Right lobe of liver (tissue), 6 donors: ENCODE data around the gene AKNA. TPM values are rescaled to one million over a fixed set of nuclear protein-coding genes. Genes with fewer than 3 reads are reported as not detected.

Source experiments
- ATAC-seq, 4 donors: fragments of 200-7000 bp; cut with Tn5 transposase; one replicate each; pipeline ENCODE4 v1.9.1; 2020; ENCODE audit warnings: mild to moderate bottlenecking in 4 of 4, moderate library complexity in 4 of 4
- DNase-seq, 3 donors: peaks; one replicate each; pipeline ENCODE4 v3.0.0-alpha.2; 2020
- H3K27ac ChIP-seq, 3 donors: fragments of 200-600 bp; one replicate each; pipeline ENCODE4 v1.8.0; 2022
- H3K27me3 ChIP-seq, 2 donors: fragments of 200-600 bp; one replicate each; pipeline ENCODE4 v1.8.0; 2022
- H3K36me3 ChIP-seq, 4 donors: fragments of 200-600 bp; sonication (generic) in 1 of 4; one replicate each; pipeline versions ENCODE4 v1.5.1 to v1.8.0; 2017 to 2022; ENCODE audit warnings: control low read depth in 1 of 4
- H3K4me1 ChIP-seq, 4 donors: fragments of 200-600 bp; sonication (generic) in 1 of 4; one replicate each; pipeline versions ENCODE4 v1.5.1 to v1.8.0; 2017 to 2022; ENCODE audit warnings: control low read depth in 1 of 4
- H3K4me3 ChIP-seq, 3 donors: fragments of 200-600 bp; one replicate each; pipeline ENCODE4 v1.8.0; 2022
- H3K9me3 ChIP-seq, 4 donors: fragments of 200-600 bp; sonication (generic) in 1 of 4; one replicate each; pipeline versions ENCODE4 v1.5.1 to v1.8.0; 2017 to 2022; ENCODE audit warnings: control low read depth in 1 of 4
- POLR2A ChIP-seq: fragments of 450-650 bp; IDR thresholded peaks from one replicate; pipeline ENCODE4 v1.6.1; 2017; ENCODE audit warnings: antibody characterized with exemption, mild to moderate bottlenecking
- WGBS: methylation state at CpG from one replicate; pipeline ENCODE4 v1.1.6; 2018; ENCODE audit warnings: low coverage, low lambda C conversion rate; ENCODE audit not compliant: insufficient coverage; ENCODE audit errors: missing lambda C conversion rate; 5-methylcytosine and 5-hydroxymethylcytosine counted together
- intact Hi-C, 2 donors: fragments of 100-400 bp; cut with DNase I; formaldehyde crosslinking; loops; one replicate each; pipeline versions ENCODE4 v1.11.2 to v1.14.1; 2022
- long read RNA-seq: library from polyadenylated mRNA; unstranded; transcript quantifications from one replicate; pipeline ENCODE4 v2.0.0, GENCODE V29; 2019
- total RNA-seq, 6 experiments: library from RNA; depleted of rRNA in 2 of 6; stranded (reverse); fragments of >200 nt in 2 of 6; fragmentation: NEBNext Ultra II Directional in 3 of 6; extraction: Animal tissue kit (Norgen Biotek cat#: 25700) in 3 of 6; gene quantifications; one replicate each; pipeline versions ENCODE4 v1.1.0 to v1.2.4, GENCODE V29; 2016 to 2023
- TF ChIP-seq, protein P1 (sequence below), 4 donors: fragments of 200-600 bp in 3 of 4; fragments of 450-650 bp in 1 of 4; IDR thresholded peaks; one replicate each; pipeline versions ENCODE4 v1.5.1 to v1.8.0; 2016 to 2022; ENCODE audit warnings: antibody characterized with exemption in 4 of 4, mild to moderate bottlenecking in 2 of 4
- donor health status: DM: no; HTN: yes; CAD: no.
- donor health status: DM: no; HTN: no; CAD: no.
- donor health status: DM: no; HTN: no; CAD: no.
- donor health status: DM: no; HTN: yes; CAD: no.
- donor health status: DM: no; HTN: yes; CAD: no.

The AKNA gene, protein sequence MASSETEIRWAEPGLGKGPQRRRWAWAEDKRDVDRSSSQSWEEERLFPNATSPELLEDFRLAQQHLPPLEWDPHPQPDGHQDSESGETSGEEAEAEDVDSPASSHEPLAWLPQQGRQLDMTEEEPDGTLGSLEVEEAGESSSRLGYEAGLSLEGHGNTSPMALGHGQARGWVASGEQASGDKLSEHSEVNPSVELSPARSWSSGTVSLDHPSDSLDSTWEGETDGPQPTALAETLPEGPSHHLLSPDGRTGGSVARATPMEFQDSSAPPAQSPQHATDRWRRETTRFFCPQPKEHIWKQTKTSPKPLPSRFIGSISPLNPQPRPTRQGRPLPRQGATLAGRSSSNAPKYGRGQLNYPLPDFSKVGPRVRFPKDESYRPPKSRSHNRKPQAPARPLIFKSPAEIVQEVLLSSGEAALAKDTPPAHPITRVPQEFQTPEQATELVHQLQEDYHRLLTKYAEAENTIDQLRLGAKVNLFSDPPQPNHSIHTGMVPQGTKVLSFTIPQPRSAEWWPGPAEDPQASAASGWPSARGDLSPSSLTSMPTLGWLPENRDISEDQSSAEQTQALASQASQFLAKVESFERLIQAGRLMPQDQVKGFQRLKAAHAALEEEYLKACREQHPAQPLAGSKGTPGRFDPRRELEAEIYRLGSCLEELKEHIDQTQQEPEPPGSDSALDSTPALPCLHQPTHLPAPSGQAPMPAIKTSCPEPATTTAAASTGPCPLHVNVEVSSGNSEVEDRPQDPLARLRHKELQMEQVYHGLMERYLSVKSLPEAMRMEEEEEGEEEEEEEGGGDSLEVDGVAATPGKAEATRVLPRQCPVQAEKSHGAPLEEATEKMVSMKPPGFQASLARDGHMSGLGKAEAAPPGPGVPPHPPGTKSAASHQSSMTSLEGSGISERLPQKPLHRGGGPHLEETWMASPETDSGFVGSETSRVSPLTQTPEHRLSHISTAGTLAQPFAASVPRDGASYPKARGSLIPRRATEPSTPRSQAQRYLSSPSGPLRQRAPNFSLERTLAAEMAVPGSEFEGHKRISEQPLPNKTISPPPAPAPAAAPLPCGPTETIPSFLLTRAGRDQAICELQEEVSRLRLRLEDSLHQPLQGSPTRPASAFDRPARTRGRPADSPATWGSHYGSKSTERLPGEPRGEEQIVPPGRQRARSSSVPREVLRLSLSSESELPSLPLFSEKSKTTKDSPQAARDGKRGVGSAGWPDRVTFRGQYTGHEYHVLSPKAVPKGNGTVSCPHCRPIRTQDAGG (N-terminal part only)
- total RNA-seq = 10 to 100 TPM in 3 of 6 experiments, 1 to 10 TPM in 3; 4.7 to 15.1 (median 9.8) TPM
- long read RNA-seq = 0 reads

DNA sequence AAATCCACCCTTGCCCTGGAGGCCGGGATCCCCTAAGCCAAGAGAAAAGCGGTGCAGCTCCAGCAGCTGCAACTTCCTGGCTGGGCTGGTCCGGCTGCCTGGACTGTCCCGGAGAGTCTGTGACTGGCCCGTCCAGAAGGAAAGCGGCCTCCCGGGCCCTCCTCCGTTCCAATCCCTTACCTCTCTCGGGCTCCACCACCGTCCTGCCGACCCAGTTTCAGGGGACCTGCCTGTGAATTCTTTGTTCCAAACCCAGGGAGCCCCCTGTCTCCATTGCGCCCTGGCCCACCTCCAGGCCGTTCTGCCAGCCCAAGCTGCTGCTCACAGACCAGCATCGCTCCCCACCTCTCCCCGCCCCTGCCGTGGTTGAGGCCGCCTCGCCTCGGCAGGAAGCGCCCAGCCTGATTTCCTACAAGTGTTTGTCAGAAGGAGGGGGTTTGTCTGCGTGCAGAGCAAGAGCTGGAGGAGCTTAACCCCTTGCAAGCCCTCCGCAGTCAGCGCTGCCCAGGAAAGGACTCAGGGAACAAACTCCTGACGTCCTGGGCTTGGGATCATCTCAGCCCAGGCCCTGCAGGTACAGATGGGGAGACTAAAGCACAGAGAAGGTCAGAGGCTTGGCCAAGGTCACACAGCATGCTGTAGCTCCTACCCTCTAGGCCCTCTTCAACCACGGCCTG is at the start of gene AKNA:
Gene AKNA, minus strand, starts transcription at position 303 of the 677 bp plus-strand sequence. CDS start 6,649 bp downstream, outside the sequence.
- peak; percentile 70 to 80 (median 72) for DNase-seq
- Histone ChIP-seq H3K27me3 (no peaks in the 10 kb centered on the region), H3K4me1 (peaks cover 0 to 67% (median 24%) of the 10 kb centered on the region in 4 donors), H3K27ac (peak within 1 kb of the TSS; percentile 71 to 84 (median 83)), H3K36me3 (no peaks in the 10 kb centered on the region), H3K4me3 (peak within 1 kb of the TSS; percentile 34 to 57 (median 40)), H3K9me3 (no peaks in the 10 kb centered on the region)
- ATAC-seq = peak; percentile 20 to 49 (median 38)
- WGBS = 31% methylated on average over 14 of the region's 25 CpGs
- intact Hi-C loops = no loop called here
- TF ChIP-seq, protein P1, sequence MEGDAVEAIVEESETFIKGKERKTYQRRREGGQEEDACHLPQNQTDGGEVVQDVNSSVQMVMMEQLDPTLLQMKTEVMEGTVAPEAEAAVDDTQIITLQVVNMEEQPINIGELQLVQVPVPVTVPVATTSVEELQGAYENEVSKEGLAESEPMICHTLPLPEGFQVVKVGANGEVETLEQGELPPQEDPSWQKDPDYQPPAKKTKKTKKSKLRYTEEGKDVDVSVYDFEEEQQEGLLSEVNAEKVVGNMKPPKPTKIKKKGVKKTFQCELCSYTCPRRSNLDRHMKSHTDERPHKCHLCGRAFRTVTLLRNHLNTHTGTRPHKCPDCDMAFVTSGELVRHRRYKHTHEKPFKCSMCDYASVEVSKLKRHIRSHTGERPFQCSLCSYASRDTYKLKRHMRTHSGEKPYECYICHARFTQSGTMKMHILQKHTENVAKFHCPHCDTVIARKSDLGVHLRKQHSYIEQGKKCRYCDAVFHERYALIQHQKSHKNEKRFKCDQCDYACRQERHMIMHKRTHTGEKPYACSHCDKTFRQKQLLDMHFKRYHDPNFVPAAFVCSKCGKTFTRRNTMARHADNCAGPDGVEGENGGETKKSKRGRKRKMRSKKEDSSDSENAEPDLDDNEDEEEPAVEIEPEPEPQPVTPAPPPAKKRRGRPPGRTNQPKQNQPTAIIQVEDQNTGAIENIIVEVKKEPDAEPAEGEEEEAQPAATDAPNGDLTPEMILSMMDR (IDR thresholded peaks at IDR 0.05) = no peak
- peak; percentile 86 for TF ChIP-seq POLR2A

DNA sequence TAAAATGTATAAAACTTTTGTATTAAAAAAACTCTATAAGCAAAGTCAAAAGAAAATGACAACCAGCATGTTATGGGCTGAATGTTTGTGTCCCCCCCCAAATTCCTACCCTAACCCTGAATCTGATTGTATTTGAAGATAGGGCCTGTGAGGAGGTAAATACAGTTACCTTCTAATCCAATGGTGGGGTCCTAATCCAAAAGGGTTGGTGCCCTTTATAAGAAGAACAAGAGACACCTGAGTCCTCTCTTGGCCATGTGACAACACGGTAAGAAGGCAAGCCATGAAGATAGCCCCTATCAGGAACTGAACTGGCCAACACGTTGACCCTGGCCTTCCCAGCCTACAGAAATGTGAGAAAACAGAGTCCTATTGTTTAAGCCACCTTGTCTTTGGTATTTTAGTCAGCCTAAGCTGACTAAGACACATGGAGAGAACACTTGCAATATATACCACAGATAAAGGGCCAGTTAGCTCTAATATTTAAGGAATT is 49.7 kb upstream of the AKNA start:
- no peak for TF ChIP-seq POLR2A
- TF ChIP-seq, protein P1 (IDR thresholded peaks at IDR 0.05) = no peak
- Histone ChIP-seq H3K27ac (no peak overlapping the region), H3K4me3 (no peak overlapping the region), H3K4me1 (no peaks in the 10 kb centered on the region), H3K9me3 (no peaks in the 10 kb centered on the region), H3K27me3 (no peaks in the 10 kb centered on the region), H3K36me3 (no peaks in the 10 kb centered on the region)
- intact Hi-C loops = no loop called here
- ATAC-seq (no peak), DNase-seq (no peak)
- WGBS = 85% methylated on average over 2 of the region's 2 CpGs

DNA sequence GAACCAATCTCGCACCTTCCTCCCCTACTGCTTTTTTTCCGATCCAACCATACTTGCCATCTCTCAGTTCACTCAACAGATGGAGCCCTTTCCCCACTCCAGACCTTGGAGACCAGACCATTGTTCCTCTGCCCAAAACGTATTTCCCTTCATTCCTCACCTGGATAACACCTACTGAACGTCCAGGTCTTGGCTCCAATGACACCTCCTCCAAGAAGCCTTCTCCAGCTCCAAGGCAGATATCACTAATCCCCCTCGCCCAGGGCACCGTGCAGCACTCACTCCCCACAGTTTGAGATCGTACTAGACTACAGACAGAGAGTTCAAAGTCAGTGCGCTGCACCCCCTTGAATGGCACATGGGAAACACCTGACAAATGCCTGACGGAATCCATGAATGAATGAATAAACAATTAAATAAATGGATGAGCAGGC is 47.1 kb upstream of the AKNA start:
- Histone ChIP-seq H3K4me3 (no peak overlapping the region), H3K36me3 (no peaks in the 10 kb centered on the region), H3K9me3 (no peaks in the 10 kb centered on the region), H3K27me3 (no peaks in the 10 kb centered on the region), H3K4me1 (no peaks in the 10 kb centered on the region), H3K27ac (no peak overlapping the region)
- ATAC-seq = peak; percentile 36 to 74 (median 64)
- TF ChIP-seq POLR2A = no peak
- TF ChIP-seq, protein P1 (IDR thresholded peaks at IDR 0.05) = peak; percentile 24 to 47 (median 40)
- 56% methylated on average over 9 of the region's 9 CpGs for WGBS
- peak in 1 of 3 donors; percentile 33 for DNase-seq
- intact Hi-C loops = no loop called here
